T-helper 1 cell (primary cell): ENCODE results near the gene COL5A1.
"Not testable (repeated sequence)": the region's sequence is repeated elsewhere in the genome, so short reads cannot be mapped to it uniquely, and the experiment has no call there.

Source experiments
- DNase-seq, 5 donors: peaks; one replicate each; pipeline ENCODE4 v3.0.0-alpha.2; 2012 to 2020

Gene COL5A1

DNA sequence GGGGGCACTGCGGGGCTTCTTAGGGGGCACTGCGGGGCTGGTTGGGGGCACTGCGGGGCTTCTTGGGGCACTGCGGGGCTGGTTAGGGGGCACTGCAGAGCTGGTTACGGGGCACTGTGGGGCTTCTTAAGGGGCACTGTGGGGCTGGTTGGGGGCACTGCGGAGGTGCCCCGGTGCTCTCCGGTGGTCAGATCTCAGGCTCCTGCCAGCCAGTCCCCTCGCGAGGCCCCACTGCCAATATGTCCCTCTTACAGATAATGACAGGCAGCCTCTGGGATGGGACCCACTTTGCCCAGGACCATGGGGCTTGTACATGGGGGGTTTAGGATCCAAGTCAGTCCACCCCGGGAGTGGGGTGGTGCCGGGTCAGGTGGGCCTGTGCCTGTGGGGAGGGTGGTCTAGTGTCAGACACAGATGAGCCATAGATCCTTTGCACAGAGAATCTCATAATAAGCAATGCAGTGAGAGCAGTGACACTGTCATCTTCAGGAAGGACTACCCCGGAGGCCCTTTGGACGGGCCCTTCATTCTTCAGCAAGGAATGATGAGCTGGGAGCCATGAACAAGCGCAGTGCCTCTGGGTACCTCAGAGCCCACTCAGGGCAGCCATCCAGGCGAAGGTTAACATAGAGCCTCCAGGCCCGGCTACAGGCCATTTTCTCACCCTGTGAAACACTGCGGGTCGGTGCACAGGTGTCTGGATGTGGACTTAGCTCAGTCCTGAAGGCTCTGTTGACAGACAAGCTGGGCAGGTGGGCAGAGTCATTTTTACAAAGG is 38.2 kb downstream of the COL5A1 start:
- DNase-seq, result no peak

DNA sequence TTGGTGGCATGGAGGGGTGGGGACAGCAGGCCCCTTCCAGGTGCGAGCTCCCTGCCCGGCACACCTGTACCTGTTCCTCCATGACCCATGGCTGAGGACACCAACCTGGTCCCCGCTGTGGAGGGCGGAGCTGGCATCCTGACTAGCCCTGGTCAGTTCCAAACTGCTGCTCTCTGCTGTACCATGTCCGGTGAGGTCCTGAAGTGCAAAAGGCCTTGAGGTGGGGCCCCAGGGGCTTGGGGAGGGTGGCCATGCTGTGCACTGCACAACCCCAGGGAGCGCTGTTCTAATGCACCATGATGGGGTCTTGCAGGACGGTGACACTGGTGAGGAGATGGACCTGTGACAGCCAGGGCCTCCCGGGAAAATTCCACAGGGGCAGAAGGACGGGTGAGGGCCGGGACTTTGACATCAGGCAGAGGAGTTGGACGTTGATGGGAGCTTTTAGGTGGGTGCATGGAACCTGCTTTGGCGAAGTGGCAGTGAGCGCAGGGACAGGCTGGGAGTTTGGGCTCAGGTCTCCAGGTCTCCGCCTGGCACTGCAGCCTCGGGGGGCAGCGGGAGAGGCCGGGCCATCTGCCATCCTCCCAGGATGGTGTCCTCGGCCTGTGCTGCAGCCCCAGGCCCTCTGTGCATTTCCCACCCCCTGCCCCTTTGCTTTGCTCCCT is 38.9 kb downstream of the COL5A1 start:
- DNase-seq, result no peak

DNA sequence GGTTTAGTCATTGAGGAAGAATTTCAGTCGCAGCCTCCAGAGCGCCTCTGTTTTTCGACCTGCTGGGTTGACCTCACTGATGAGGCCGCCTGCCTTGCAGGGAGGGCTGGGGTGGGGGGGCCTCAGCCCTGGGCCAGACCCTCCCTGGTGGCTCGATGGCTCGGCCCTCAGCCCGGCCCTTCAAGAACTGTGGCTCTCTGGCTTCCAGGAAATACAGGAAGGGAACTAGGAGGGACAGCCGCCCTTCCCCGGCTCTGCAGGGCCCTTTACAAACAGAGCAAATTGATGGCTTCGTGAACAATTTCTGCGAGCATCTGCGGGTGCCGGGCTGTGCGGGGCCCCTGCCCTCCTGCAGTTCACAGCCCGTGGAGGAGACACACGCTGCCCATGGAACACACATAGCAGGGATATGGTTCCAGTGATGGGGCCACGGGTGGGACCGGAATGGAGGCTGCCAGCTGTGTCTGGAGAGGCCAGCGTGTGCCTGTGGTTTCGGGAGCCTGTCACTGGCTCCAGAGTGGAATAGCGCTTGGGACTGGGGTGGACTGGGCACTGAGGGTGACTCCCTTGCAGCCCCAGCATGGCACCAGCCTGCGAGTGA is 39.6 kb downstream of the COL5A1 start:
- no peak for DNase-seq

DNA sequence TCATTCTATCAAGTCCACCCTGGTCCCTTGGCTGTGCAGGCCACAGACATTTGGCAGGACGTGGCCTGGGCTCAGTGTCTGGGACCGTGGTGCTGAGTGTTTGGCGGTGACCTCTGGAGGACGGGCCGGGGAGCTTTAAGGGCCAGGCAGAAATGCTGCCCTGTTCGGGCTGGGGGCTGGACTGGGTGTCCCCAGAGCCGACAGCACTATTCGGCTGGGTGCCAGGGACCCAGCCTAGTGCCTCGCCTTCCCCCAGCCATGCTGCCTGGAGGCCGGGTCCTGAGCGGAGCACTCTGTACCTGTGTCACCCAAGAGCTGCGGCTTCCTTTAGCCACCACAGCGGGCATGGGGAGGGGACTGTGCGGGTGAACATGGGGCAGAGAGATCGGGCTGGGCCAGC is 40.4 kb downstream of the COL5A1 start:
- DNase-seq, result no peak

DNA sequence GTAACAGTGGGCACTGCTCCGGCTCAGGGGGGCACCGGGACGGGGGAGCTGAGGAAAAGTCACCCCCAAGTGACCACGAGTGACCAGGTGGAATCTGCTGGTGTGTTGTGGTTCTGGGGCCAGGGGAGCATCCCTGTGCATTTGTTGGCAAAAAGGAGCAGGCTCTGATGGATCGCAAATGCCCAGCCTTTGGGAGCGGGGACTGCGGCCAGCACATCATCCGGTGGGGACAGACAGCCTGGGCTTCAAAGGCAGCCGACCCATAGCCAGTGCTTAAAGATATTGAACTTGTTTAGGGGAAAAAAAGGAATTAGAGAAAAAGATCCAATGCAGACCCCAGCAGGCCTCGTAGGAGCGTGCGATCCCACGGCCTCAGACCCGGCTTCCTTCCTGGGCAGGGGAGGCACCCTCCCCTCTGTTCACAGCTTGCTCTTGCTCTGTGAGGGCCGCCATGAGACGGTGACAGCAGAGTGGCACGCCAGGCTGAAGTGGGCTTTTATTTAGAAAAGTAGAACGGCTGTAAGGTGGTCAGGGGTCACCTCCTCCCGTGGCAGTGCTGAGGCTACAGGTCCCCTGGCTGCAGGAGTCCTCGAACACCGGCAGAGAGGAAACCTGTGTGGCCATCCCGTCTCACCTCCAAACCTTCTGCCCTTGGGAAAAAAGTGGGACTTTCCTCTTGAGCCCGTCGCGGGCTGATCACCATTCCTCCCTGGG is 41.2 kb downstream of the COL5A1 start:
- DNase-seq, result no peak

DNA sequence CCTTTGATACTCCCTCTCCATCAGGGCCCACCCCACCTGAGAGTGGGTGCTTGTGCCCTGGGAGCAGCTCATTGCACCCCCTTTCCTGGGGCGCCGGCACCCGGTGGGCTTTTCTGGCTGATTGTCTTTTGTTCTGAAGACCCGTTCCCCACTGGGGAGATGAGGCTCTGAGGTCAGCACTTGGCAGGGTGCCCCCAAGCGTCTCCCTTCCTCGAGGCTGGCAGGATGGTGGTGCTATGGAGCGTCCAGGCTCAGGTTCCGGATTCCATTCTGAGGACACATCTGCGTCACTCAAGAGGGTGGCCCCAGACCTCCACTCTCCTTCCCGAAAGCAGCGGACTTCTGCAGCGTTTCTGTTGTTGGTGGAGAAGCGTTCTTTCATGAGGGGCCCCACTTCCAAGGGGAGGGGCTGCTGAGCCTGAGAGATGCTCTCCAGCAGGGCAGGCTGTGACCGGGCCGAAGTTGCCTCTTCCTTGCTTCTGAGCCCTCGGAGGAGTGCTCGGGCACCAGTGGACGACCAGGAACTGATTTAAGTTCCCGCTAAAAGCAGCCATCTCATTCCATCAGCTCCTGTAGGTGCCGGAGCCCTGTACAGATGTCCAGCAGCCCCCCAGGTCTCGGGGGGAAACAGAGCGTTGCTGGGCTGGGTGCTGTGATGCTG is 42.2 kb downstream of the COL5A1 start:
- DNase-seq, result no peak

DNA sequence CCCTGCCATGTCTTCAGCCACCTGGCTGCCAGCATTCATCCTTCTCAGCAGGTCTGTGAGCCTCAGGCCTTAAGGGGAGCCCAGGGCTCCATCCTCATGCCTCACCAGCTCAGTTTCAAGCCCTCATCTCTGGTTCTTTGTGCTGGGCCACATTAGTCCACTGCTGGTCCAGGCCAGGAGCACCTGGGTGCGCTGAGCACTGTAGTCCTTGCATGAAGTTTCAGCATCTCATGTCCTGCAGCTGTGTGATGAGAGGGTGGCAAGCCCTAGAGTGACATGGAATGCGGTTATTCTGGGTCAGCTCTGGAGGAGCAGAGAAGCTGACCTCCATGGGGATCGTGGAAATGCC is 42.7 kb downstream of the COL5A1 start:
- DNase-seq, result no peak

DNA sequence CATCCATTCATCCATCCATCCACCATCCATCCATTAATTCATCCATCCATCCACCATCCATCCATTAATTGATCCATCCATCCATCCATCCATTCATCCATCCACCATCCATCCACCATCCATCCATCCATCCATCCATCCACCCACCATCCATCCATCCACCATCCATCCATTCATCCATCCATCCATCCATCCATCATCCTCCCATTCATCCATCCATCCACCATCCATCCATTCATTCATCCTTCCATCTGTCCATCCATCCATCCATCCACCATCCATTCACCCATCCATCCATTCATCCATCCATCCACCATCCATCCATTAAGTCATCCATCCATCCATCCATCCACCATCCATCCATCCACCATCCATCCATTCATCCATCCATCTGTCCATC is 43.3 kb downstream of the COL5A1 start:
- not testable (repeated sequence) for DNase-seq

DNA sequence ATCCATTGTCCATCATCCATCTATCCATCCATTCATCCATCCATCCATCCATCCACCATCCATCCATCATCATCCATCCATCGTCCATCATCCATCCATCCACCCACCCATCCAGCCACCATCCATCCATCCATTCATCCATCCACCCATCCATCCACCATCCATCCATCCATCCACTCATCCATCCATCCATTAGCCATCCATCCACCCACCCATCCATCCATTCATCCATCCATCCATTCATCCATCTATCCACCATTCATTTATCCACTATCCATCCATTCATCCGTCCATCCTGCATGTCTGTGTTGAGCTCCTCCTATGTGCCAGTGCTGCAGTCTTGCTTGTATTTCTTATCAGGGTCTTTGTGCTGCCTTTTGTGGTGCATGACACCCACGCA is 44.2 kb downstream of the COL5A1 start:
- DNase-seq, result no peak

DNA sequence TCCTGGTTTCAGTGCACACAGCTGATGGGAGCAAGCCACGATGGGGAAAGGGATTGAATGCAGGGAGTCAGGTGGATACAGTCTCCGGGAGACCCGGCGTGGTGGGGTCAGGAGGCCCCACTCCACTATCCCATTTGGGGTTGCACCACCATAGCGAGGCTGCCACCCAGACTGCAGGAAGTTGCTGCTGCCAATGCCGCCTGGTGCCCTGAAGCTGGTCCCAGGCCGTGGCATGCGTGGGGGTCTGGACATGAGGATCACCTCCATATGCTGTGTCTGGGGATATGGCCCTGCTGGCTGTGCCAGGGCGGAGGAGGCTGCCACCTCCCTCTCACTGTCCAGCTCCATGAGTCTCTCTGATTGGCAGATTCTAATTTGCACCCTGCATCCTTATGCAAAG is 45.3 kb downstream of the COL5A1 start:
- no peak for DNase-seq

DNA sequence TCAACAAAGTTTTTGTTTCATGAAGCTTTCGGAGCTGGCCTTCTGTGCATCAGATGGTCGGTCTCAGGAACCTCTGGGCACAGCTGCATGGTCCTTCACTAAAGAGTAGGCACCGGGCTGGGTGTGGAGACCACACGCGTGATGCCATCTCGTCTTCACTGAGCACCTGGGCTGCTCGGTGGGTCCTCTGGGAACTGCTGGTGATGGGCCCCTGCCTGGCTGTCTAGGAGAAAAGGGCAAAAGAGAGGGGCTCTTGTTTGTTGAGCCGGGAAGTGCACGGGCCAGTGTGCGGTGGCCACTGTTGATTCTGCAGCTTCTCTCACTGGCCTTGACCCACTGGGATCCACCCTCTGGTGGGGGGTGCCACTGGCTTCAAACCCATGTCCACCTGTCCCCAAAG is 46.0 kb downstream of the COL5A1 start:
- DNase-seq, result no peak

DNA sequence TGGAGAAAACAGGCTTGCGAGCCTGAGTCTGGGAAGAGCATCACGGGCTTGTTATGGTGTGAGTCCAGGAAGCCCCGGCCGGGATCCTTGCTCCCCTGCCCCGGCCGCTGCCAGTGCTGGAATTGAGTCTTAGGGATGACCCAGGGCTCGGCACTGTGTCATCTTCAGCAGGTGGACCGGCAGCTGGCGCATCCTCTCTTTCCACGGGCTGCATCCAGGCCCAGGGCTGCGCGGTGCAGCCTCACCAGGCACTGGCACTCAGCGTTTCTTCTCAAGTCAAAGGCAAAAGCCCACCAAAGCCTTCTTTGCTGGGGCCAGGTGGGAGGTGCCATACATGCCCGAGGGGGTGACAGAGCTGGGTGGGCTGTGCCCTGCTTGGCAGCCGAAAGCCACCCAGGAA is 46.6 kb downstream of the COL5A1 start:
- no peak for DNase-seq

DNA sequence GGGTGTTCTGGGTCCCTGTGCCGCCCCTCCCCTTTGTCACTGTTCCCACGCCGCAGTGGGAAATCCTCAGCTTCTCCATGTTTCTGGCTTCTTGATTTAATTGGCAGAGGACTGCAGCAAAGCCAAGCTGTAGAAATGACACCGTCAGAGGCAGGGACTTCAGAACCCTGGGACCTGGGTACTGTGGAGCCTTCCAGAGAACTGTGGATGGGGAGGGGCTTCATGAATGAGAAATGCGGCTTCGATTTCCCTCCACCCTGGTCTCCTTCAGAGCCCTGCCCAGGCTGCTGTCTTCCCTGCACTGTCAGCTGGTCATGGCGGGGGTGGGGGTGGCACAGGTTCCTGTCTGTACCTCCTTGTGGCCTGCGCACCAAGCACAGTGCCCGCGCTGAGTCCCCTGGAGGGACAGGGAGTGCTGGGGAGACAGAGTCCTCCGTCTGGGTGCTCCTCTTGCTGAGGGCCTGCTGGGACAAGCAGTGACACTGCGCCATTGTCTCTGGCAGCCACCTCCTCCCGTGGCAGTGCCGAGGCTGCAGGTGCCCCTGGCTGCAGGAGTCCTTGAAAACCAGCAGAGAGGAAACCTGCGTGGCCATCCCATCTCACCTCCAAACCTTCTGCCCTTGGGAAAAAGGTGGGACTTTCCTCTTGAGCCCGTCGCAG is 47.2 kb downstream of the COL5A1 start:
- DNase-seq, result no peak

DNA sequence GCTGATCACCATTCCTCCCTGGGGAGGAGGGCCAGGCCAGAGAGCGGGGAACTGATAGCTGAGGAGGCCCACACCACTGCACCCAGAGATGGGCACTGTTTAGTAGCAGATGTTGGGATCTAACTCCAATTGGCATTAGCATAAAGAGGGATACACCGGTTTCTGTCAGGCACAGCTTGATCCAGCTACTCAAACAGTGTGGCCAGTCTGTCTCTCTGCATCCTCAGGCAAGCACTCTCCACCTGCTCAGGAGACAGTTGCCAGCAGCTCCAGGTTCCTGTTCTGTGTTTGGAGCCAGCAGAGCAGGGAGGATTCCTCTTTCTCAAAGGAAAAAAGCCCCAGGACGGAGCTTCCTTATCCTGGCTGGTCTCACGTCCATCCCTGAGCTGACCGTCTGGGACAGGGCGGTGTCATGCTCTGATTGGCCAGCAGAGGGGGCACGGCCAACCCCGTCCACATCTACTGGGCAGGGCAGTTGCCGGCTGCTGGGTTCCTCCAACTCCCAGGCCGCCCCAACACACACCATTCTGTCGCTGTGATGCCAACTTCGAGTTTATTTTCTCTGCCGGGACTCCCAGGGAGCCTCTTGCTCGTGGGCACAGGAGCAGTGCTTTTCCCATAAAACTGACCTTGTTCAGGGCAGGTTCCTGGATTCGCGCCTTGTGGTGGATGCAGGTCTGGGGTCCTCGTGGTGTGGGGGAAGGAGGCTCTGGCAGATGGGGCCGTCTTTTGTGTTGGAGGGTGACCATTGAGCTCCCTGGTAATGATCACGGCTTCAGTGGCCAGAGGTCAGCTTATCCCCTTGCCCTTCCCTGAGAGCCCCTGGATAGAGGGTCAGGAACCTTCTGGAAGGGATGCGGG is 47.9 kb downstream of the COL5A1 start:
- no peak for DNase-seq

DNA sequence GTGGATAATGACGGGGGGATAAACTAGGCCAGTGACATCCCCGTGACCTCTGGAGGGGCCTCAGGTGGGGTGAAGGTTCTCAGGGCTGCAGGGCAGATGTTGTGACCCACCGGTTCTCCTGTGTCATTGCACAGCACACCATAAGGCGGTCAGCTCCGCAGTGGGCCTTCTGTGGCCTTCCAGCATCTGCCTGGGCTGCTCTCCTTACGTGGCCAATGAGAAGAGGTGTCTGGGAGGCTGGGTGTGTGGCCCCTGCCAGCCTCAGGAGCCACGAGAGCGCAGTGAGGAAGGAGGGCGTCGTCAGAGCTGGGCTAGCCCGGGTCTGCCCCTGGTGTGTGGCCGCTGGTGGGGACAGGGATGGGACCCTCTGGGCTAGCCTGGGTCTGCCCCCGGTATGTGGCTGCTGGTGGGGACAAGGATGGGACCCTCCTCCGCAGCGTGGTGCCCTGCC is 48.7 kb downstream of the COL5A1 start:
- DNase-seq, result no peak

DNA sequence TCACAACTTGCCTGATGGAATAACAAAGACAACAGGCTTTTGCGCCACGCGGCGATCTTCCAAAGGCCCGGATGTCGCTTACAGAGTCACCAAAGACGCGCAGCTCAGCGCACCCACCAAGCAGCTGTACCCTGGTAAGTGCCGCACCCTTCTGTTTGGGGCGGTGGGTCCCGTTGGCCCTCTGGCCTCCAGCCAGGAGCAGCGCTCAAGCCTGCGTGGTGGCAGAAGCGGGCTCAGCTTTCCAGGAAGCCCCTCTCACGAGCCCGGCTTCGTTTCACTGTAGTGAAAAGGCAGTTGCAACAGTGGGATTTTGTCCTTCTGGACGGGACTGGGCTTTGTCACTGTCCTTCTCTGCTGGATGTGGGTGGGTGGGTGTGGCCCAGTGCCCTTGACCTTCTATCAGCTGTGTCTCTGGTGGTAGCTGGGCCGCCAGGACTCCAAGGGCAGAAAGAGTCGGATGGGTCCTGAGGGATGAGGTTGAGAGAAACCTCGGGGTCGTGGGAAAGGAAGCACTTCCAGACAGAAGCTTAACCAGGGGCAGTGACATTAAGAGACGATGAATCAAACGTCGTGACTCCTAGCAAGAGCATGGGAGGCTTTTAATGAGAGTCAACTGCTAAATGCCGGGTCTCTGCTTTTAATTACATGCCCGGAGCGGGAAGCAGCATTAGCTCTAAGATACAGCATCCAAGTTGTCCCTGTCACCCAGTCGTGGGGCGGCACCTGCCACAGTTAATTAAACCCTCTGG is 49.5 kb downstream of the COL5A1 start:
- DNase-seq, result no peak

DNA sequence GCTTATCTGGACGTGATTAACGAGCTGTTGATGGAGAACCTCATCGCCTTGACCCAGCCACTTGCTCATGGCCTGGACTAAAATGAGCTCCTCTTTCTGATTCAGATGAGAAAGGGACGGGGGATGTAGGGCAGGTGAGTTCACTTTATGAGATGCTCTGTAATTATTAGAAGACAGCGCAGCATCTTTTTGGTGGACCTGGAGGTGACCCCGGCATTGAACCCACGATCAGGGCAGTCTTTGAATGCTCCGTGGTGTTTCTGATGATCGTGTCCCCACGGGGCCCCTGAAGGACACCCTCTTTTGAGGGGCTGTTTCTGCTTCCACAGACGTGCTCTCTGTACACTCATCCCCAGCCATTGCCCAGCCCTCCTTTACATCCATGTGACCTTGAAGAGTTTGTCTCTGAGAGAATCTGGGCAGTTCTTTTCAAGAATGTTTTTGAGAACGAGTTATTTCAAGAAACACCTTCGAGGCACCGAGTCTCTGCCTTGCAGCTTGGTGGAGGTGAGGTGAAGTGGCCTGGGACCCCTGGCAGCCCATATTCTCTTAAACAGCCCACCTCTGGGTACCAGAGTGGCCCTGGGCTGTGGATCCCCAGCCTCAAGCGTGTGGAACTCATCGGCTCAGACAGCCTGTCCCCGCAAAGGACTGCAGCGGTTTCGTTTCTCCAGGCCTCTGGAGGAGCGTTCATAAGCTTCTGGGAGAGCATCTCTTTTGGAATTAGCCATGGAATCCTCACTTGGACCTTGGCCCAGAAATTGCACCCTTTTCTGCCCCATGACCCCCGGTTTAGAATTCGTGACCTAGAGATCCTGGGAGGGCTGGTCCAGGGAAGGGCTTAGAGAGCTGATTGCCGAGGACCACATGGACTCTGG is 50.3 kb downstream of the COL5A1 start:
- no peak for DNase-seq

DNA sequence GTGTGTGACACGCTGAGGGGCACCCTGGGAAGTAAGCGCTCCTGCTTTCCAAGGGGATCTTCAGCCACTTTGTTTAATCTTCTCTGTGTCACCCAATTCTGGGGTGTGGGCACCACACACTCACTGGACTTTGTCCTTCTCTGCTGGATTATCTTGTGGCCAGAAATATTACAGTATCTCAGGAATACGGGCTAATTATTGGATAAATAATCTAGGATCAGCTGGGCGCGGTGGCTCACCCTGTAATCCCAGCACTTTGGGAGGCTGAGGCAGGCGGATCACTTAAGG is 50.9 kb downstream of the COL5A1 start:
- DNase-seq, result no peak

DNA sequence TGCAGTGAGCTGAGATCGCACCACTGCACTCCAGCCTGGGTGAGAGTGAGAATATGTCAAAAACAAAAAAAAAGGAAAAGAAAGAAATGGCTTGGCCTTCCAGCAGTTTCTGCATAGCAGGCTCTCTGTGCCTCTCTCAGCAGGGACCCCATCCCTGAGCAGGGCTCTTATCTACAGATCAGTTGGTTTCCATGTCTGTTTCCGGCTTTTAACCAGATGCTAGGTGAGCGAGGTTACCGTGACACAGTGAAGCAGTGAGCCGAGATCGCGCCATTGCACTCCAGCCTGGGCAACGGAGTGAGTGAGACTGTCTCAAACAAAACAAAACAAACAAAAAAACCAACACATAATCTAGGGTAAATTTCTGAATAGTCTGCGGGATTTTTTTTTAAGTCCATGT is 51.4 kb downstream of the COL5A1 start:
- DNase-seq, result no peak
